ENCODE measurements around the gene CA12.

The CA12 gene

GRCh38 chr15:63367390-63367789 lies 14.3 kb downstream of the CA12 start:
- Histone ChIP-seq H4K20me1 (no peaks in the 10 kb centered on the region; a peak in 1 of 22 replicates), H3K9ac (no peak overlapping the region), H3K4me2 (no peak overlapping the region), H3K4me3 (no peak overlapping the region), H3K4me1 (peaks cover 3 to 39% (median 19%) of the 10 kb centered on the region in 10 experiments), H3K27me3 (no peaks in the 10 kb centered on the region), H3K9me3 (replicated peaks in 1 of 11) (no peaks in the 10 kb centered on the region), H3K36me3 (no peaks in the 10 kb centered on the region), H3K27ac (no peak overlapping the region)
- no peak for TF ChIP-seq Cebpa-rat (IDR thresholded peaks at IDR 0.05)

GRCh38 chr15:63366451-63366850 lies 15.2 kb downstream of the CA12 start:
- no peaks in the 10 kb centered on the region for H3K9me3 ChIP-seq (replicated peaks in 1 of 11)
- no peak for TF ChIP-seq Cebpa-rat (IDR thresholded peaks at IDR 0.05)
- no peaks in the 10 kb centered on the region for H3K36me3 ChIP-seq
- no peak overlapping the region for H3K9ac ChIP-seq
- H4K20me1 ChIP-seq, result no peaks in the 10 kb centered on the region; a peak in 1 of 22 replicates
- no peak overlapping the region for H3K27ac ChIP-seq
- peaks cover 11 to 39% (median 22%) of the 10 kb centered on the region in 10 experiments for H3K4me1 ChIP-seq
- H3K27me3 ChIP-seq, result no peaks in the 10 kb centered on the region
- H3K4me2 ChIP-seq, result no peak overlapping the region
- H3K4me3 ChIP-seq, result no peak overlapping the region

- H3K4me3 ChIP-seq, result no peak overlapping the region
- no peaks in the 10 kb centered on the region; a peak in 1 of 22 replicates for H4K20me1 ChIP-seq
- H3K9me3 ChIP-seq (replicated peaks in 1 of 11), result no peaks in the 10 kb centered on the region
- H3K4me2 ChIP-seq, result no peak overlapping the region
- no peaks in the 10 kb centered on the region for H3K27me3 ChIP-seq
- no peak for TF ChIP-seq Cebpa-rat (IDR thresholded peaks at IDR 0.05)
- peaks cover 14 to 36% (median 22%) of the 10 kb centered on the region in 10 experiments for H3K4me1 ChIP-seq
- H3K27ac ChIP-seq, result no peak overlapping the region
- H3K9ac ChIP-seq, result no peak overlapping the region
- H3K36me3 ChIP-seq, result no peaks in the 10 kb centered on the region
These were observed 16.4 kb downstream of the CA12 start for GRCh38 chr15:63365273-63365680.

GRCh38 chr15:63364399-63365272 lies 17.0 kb downstream of the CA12 start:
- H3K9ac ChIP-seq, result no peak overlapping the region
- H4K20me1 ChIP-seq, result no peaks in the 10 kb centered on the region; a peak in 1 of 22 replicates
- H3K27ac ChIP-seq, result no peak overlapping the region
- no peak overlapping the region for H3K4me2 ChIP-seq
- H3K9me3 ChIP-seq (replicated peaks in 1 of 11), result no peaks in the 10 kb centered on the region
- no peaks in the 10 kb centered on the region for H3K27me3 ChIP-seq
- TF ChIP-seq Cebpa-rat (IDR thresholded peaks at IDR 0.05), result no peak
- peaks cover 14 to 30% (median 17%) of the 10 kb centered on the region in 10 experiments for H3K4me1 ChIP-seq
- H3K4me3 ChIP-seq, result no peak overlapping the region
- H3K36me3 ChIP-seq, result no peaks in the 10 kb centered on the region

GRCh38 chr15:63363292-63363691 lies 18.4 kb downstream of the CA12 start:
- no peaks in the 10 kb centered on the region for H3K27me3 ChIP-seq
- no peak overlapping the region for H3K27ac ChIP-seq
- H3K4me1 ChIP-seq, result peaks cover 12 to 23% (median 15%) of the 10 kb centered on the region in 10 experiments
- no peak for TF ChIP-seq Cebpa-rat (IDR thresholded peaks at IDR 0.05)
- no peaks in the 10 kb centered on the region for H3K9me3 ChIP-seq (replicated peaks in 1 of 11)
- no peak overlapping the region for H3K9ac ChIP-seq
- H3K4me3 ChIP-seq, result no peak overlapping the region
- H3K4me2 ChIP-seq, result peak overlapping the region in 6 of 11 experiments; percentile 3 to 46 (median 32); a peak in 8 of 22 replicates
- no peaks in the 10 kb centered on the region for H3K36me3 ChIP-seq
- H4K20me1 ChIP-seq, result no peaks in the 10 kb centered on the region; a peak in 1 of 22 replicates

GRCh38 chr15:63362885-63363284 lies 18.8 kb downstream of the CA12 start:
- no peaks in the 10 kb centered on the region; a peak in 1 of 22 replicates for H4K20me1 ChIP-seq
- TF ChIP-seq Cebpa-rat (IDR thresholded peaks at IDR 0.05), result no peak
- peaks cover 12 to 23% (median 15%) of the 10 kb centered on the region in 10 experiments for H3K4me1 ChIP-seq
- H3K4me3 ChIP-seq, result no peak overlapping the region
- no peak overlapping the region for H3K27ac ChIP-seq
- no peak overlapping the region for H3K9ac ChIP-seq
- H3K27me3 ChIP-seq, result no peaks in the 10 kb centered on the region
- no peaks in the 10 kb centered on the region for H3K9me3 ChIP-seq (replicated peaks in 1 of 11)
- H3K4me2 ChIP-seq, result peak overlapping the region in 10 of 11 experiments; percentile 29 to 54 (median 40); a peak in 14 of 22 replicates
- no peaks in the 10 kb centered on the region for H3K36me3 ChIP-seq

GRCh38 chr15:63362196-63362595 lies 19.4 kb downstream of the CA12 start:
- Histone ChIP-seq H3K36me3 (no peaks in the 10 kb centered on the region), H3K4me2 (peak overlapping the region; percentile 4 to 54 (median 40); a peak in 15 of 22 replicates), H3K4me1 (peaks cover 12 to 23% (median 15%) of the 10 kb centered on the region in 10 experiments), H3K9ac (no peak overlapping the region), H4K20me1 (no peaks in the 10 kb centered on the region; a peak in 1 of 22 replicates), H3K9me3 (replicated peaks in 1 of 11) (no peaks in the 10 kb centered on the region), H3K4me3 (no peak overlapping the region), H3K27ac (no peak overlapping the region), H3K27me3 (no peaks in the 10 kb centered on the region)
- TF ChIP-seq Cebpa-rat (IDR thresholded peaks at IDR 0.05), result no peak

- Histone ChIP-seq H3K27ac (no peak overlapping the region), H3K4me3 (no peak overlapping the region), H3K9ac (no peak overlapping the region), H4K20me1 (no peaks in the 10 kb centered on the region; a peak in 1 of 22 replicates), H3K36me3 (no peaks in the 10 kb centered on the region), H3K9me3 (replicated peaks in 1 of 11) (no peaks in the 10 kb centered on the region), H3K27me3 (no peaks in the 10 kb centered on the region), H3K4me1 (peaks cover 12 to 25% (median 17%) of the 10 kb centered on the region in 10 experiments), H3K4me2 (no peak overlapping the region)
- no peak for TF ChIP-seq Cebpa-rat (IDR thresholded peaks at IDR 0.05)
These were observed 21.5 kb downstream of the CA12 start for GRCh38 chr15:63360170-63360569.

GRCh38 chr15:63358241-63359029 lies 23.2 kb downstream of the CA12 start:
- Histone ChIP-seq H3K27me3 (no peaks in the 10 kb centered on the region), H3K9me3 (replicated peaks in 1 of 11) (no peaks in the 10 kb centered on the region), H3K9ac (no peak overlapping the region), H4K20me1 (no peaks in the 10 kb centered on the region; a peak in 1 of 22 replicates), H3K36me3 (no peaks in the 10 kb centered on the region), H3K27ac (no peak overlapping the region), H3K4me1 (peaks cover 10 to 32% (median 22%) of the 10 kb centered on the region in 10 experiments), H3K4me3 (no peak overlapping the region), H3K4me2 (no peak overlapping the region)
- TF ChIP-seq Cebpa-rat (IDR thresholded peaks at IDR 0.05), result no peak
